Measurements from ENCODE around the gene PLSCR5.

The PLSCR5 gene

GRCh38 chr3:146605106-146605505, at the start of gene PLSCR5:
Gene PLSCR5, minus strand, starts transcription at chr3:146605346. Its CDS starts 134 bp downstream, at chr3:146605212.
- DNase-seq, result no peak

GRCh38 chr3:146653978-146654377, 48.8 kb upstream of the PLSCR5 start:
- DNase-seq, result no peak

- DNase-seq, result no peak
Observed at GRCh38 chr3:146650691-146651442, 45.7 kb upstream of the PLSCR5 start.

DNA sequence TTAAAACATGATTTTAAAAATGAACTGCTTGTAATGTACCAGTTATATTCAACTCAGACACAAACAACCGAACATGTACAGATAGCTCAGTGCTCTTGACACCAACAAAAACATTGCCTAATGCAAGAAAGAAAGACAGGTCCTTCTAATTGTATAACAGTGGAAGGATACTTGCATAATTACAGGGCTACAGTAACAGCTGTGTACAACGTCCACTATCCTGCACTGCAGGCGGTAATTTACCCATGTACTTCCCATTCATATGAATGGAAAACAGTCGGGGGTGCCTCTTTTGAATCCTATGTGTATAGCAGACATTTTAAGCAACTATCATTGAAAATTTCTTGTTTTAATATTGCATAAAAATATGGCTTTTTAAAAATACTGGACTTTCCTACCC, 41.1 kb upstream of the PLSCR5 start:
- DNase-seq, result no peak

- DNase-seq, result no peak
Observed at GRCh38 chr3:146640955-146641867, 36.1 kb upstream of the PLSCR5 start.

- DNase-seq, result no peak
Observed at GRCh38 chr3:146640361-146640760, 35.2 kb upstream of the PLSCR5 start.

DNA sequence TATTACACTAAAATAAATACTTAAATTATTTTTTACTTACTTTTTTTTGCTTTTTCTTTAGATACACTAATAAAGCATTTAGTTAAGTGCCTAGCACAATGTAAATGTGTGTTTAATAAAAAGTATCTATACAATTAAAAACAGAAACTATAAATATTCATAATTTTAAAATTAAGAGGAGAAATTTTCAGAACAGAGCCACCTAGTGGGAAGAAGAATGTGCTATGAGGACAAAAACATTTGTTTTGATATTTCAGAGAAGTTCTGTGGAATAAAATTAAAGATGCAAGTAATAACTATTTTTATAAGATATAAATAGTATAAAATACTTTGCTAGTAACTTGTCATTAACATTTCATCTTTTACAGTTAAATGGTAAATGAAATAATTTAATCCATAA, 33.6 kb upstream of the PLSCR5 start:
- DNase-seq, result no peak

DNA sequence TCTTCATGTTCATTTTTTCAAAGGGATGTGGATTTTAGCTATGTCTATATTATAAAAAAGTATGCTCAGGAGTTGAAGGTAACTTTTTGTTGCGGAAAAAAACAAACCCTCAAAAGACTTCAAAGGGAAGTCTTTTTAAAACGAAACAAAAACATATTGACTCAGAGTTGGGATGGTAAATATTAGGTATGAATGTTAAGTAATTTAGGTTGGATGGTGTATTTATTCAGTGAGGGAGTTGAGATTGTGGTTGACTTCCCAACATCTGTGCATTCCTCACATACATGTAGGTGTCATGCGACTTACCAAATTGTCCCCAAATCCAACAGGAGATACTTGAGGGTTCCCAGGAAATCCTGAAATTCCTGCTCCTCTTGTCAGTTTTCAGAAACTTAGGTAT, 32.7 kb upstream of the PLSCR5 start:
- DNase-seq, result no peak

DNA sequence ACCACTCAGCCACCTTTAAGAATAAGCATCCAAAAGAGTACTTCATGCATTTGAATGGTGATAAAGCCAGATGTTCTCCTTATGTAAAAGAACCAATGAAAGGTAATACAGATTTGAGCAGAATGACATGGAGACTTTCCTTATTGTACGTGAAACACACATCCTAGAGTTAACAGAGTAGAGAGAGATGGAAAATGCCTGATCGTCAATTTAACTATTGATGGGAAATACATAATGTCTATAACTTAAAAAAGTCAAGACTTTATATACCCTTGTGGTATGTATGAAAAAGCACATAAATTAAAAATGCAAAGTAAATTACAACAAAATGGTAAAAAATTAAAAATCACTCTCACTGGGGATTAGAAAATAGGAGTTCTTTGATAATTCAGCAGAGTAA, 31.7 kb upstream of the PLSCR5 start:
- no peak for DNase-seq

DNA sequence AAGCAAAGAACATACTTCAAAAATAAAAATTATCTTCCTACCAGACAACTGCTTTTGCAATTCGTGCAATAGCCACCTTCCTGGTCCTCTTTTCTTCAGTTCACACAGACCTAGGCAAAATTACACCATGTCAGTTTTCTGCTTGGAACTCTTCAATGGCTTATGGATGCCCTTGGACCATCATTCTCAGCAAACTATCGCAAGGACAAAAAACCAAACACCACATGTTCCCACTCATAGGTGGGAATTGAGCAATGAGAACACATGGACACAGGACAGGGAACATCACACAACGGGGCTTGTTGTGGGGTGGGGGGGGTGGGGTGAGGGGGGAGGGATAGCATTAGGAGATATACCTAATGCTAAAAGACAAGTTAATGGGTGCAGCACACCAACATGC, 29.2 kb upstream of the PLSCR5 start:
- no peak for DNase-seq

DNA sequence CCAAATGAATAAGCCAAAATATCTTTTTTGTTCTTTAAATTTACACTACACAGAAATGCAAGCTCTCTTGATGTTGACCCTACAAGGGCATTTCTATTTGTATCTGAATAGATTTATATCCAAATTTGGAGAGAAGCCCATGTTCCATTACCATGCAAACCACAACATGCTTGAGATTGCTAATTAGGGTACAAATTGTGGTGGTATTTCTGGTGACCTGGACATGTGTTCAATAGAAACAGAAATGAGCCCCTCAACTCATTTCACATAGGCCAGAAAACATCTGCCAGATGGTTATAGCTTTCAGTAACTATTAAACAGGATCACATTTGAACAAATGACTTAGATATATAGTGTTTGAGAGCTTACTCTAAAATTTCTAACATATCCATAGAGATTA, 23.5 kb upstream of the PLSCR5 start:
- no peak for DNase-seq

DNA sequence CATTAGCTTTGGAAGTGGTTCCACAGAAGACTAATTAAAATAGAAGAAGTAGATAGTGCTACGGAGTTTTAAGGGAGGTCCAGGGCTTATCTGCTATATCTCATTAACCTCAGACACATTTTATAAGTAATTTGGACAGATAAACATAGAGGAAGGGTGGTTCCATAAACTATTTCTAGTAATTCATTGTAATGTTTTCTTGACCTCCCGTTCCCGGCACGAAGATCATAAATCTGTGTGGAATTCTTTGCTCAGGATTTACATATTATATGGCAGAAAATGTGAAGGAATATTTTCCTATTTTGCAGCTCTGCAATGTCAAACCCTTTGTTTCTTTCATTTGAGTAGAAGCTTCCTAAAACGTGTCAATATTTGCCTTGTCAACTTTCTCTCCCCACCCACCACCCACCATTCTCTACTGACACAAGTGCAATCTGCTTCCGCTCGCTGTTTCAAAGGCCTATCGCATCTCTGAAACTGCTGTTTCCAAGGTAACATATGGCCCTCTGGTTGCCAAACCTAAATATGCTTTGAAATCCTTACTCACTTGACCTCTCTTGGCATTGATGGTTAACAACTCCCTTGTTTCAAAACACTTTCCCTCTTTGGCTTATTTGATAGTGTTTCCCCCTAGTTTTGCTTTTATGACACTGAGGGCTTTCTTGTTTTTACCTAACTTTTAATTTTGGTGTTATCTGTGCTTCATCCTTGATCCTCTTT, 21.4 kb upstream of the PLSCR5 start:
- DNase-seq, result no peak

DNA sequence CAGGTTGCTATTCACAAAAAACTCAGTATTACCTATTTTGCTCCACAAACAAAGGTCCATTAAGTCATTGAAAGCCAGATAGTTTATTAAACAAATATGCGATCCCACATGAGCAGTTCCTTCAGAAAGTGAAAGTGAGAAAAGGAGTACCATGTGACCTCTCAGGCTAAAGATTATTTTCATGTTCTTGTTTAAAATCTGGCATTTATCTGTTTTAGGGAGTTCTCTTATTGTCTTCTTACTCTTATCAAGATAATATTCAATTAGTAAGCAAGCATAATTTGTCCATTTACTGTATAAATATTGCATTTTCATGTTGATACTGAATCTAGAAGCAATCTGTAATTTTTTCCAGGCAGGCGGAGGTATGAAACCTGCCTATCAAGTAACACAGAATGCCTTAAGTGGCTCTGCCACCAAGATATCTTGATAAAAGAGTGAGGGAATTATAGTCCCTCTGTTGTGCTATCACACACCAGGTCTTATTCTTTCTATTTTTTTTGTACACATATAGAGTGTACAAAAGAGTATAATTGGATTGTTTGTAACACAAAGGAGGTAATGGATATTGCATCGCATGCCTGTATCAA, 20.1 kb upstream of the PLSCR5 start:
- no peak for DNase-seq

GRCh38 chr3:146621723-146622122, 16.6 kb upstream of the PLSCR5 start:
- no peak for DNase-seq

DNA sequence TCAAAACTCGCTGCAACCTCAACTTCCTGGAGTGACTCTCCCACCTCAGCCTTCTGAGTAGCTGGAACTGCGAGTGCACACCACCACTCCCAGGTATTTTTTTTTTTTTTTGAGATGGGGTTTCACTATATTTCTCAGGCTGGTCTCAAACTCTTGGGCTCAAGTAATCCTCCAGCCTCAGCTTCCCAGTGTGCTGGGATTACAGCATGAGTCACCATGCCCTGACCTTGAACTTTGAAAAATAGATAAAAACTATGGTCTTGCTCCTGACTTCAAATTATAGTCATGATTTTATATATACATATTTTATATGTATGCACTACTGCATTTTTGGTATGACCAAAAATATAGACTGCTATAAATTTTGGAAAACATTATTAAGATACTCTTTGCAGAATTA, 6.9 kb upstream of the PLSCR5 start:
- no peak for DNase-seq

DNA sequence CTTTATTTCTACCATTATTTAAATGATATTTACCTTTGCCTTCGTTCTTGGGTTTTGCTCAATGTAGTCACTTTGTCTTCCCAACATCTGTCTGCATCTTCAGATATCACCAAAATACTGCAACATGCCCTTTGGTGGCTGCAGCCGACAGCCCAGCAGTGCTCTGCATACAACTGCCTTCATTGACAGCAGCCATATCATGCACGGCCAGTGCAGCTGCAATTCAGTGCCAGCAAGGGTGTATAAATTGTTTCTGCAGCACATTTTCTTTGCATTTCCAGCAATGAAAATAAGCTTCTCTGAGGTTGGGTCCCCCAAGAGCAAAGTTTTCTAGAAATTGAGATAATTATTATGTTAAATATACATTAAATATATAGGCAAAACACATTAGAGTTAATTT, 6.0 kb upstream of the PLSCR5 start:
- DNase-seq, result no peak

GRCh38 chr3:146598535-146598934, 6.6 kb downstream of the PLSCR5 start:
- no peak for DNase-seq

DNA sequence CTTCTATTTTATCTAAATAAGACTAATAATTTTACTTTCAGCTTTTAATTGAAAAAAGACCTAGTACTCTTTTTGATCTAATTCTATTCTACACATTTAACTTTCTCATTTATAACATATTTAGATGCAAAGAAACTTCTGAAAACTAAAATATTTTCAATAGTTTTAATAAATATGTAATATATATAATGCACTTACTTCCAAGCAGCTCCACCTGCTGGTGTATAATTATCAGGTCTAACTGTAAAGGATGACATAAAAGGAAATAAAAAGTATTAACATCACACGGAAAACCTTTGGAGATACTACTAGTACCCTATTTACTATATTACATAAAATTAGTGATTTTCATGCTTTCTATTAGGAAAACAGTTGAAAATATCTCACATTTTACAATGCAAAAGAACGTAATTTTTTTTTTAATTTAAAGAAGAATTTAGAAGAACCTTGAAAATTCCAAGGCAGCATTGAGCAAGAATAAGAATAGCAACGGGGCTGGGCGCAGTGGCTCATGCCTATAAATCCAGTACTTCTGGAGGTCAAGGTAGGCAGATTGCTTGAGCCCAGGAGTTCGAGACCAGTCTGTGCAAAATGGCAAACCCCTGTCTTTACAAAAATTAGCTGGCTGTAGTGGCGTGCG, 10.2 kb downstream of the PLSCR5 start:
- no peak for DNase-seq

GRCh38 chr3:146593776-146594175, 11.4 kb downstream of the PLSCR5 start:
- DNase-seq, result no peak

DNA sequence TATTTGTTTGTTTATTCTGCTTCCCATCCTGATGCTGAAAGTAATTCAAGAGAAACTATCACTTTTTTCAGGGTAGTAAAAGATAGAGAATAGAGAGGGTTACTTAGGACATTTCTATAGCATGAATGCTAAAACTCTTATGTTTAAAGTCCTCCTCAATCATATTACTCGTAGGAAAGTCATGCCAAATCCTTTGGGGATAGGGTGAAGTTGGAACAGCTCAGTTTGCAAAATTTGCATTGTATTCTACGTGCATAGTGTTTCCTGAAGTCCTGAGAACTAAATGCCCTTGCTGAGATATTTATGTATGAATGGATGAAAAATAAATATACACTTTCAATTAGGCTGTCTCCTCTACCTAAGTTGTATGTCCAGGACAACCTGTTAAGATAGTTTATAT, 14.6 kb downstream of the PLSCR5 start:
- no peak for DNase-seq

DNA sequence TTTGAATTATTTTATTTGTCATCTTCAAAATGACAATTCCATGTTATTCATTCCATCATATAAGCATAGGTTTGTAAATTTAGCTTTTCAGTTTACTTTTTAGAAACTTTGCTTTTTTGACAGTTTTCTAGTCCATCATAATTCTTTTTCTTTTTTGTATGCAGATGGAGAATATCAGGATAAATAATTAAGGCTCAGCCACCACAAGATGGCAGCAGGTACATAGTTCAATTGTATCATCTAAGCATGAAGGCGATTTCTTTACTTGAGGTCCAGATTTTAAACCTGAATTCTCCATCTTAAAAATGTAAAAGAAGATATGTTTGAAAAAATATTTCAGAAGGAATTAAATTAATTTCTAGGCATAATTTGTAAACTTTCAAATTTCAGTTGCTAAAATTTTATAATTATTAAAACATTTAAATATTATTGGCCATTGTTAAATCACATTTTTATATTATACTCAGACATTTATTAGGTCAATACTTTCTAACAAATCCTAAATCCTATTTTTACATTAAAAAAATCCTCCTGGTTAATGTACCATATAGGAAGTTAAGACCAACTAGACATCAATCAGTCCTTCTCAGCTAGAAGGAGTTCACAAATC, 15.1 kb downstream of the PLSCR5 start:
- DNase-seq, result no peak

DNA sequence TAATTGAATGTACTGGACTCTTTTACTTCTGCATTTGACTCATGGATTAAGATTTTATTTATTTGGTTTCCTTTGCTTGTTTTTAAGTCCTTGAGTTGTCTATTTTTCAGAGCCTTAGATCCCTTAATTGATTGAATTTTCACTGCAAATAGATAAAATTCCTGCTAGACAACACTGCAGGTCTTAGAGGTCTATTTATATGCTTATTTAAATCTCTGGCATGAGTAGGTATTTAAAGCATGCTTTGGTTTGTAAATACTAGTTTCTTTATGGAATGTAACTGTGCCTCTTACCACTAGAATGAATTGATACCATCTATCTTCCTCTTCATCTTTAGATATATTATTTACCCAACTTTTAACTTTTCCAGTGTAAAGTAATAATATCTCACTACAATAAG, 20.0 kb downstream of the PLSCR5 start:
- DNase-seq, result no peak

Measured in activated CD4-positive, alpha-beta T cell treated with anti-CD3 and anti-CD28 coated beads, Interleukin-2, amount 50 U/mL, for 1 hour (primary cell).